ENCODE results near the gene BBS9.

The BBS9 gene

GRCh38 chr7:33619264-33619663 lies 489.9 kb downstream of the BBS9 start:
- H3K27me3 ChIP-seq (ENCODE audit: control insufficient read depth, insufficient read depth, low read length, poor library complexity, severe bottlenecking), result no peaks in the 10 kb centered on the region
- no peaks in the 10 kb centered on the region for H3K4me1 ChIP-seq (ENCODE audit: control insufficient read depth, insufficient read depth, low read length)
- no peaks in the 10 kb centered on the region for H3K9me3 ChIP-seq (ENCODE audit: control insufficient read depth, low read length)
- no peak overlapping the region for H3K27ac ChIP-seq (ENCODE audit: insufficient read depth, low read depth, low read length, poor library complexity, severe bottlenecking)
- no peak overlapping the region for H3K4me3 ChIP-seq (ENCODE audit: insufficient read depth, low read depth, low read length)
- 78 to 96% methylated on average over 1 of the region's 2 CpGs for WGBS, 2 experiments
- H3K36me3 ChIP-seq (ENCODE audit: control insufficient read depth, insufficient read depth, low read length), result no peaks in the 10 kb centered on the region

GRCh38 chr7:33623267-33623666 lies 493.9 kb downstream of the BBS9 start:
- Histone ChIP-seq H3K36me3 (ENCODE audit: control insufficient read depth, insufficient read depth, low read length) (no peaks in the 10 kb centered on the region), H3K4me3 (ENCODE audit: insufficient read depth, low read depth, low read length) (no peak overlapping the region), H3K27ac (ENCODE audit: insufficient read depth, low read depth, low read length, poor library complexity, severe bottlenecking) (no peak overlapping the region), H3K4me1 (ENCODE audit: control insufficient read depth, insufficient read depth, low read length) (no peaks in the 10 kb centered on the region), H3K27me3 (ENCODE audit: control insufficient read depth, insufficient read depth, low read length, poor library complexity, severe bottlenecking) (no peaks in the 10 kb centered on the region), H3K9me3 (ENCODE audit: control insufficient read depth, low read length) (no peaks in the 10 kb centered on the region)
- WGBS, 2 experiments, result 92% methylated on average over 1 of the region's 1 CpG; no CpG with 5 or more reads in 1 of the 2 experiments

DNA sequence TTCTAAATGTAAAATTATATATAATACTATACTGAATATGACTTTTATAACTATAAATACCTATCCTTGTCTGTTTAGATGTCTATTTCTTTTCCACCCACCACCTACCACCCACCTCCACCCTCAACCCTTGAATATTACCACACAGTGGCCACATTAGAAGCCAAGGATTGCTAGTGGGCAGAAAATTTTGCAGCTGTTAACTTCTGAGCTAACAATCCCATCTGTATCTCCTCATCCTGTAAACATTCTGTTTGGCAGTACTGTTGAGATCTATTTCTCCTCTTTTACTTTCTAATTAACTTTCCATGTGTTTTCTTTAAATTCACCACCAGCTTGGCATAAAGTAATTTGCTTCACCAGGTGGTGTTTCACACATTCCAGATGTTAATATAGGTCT lies 494.9 kb downstream of the BBS9 start:
- H3K4me3 ChIP-seq (ENCODE audit: insufficient read depth, low read depth, low read length), result no peak overlapping the region
- no peaks in the 10 kb centered on the region for H3K36me3 ChIP-seq (ENCODE audit: control insufficient read depth, insufficient read depth, low read length)
- H3K4me1 ChIP-seq (ENCODE audit: control insufficient read depth, insufficient read depth, low read length), result no peaks in the 10 kb centered on the region
- H3K27ac ChIP-seq (ENCODE audit: insufficient read depth, low read depth, low read length, poor library complexity, severe bottlenecking), result no peak overlapping the region
- H3K27me3 ChIP-seq (ENCODE audit: control insufficient read depth, insufficient read depth, low read length, poor library complexity, severe bottlenecking), result no peaks in the 10 kb centered on the region
- no peaks in the 10 kb centered on the region for H3K9me3 ChIP-seq (ENCODE audit: control insufficient read depth, low read length)

GRCh38 chr7:33626869-33627268 lies 497.5 kb downstream of the BBS9 start:
- Histone ChIP-seq H3K9me3 (ENCODE audit: control insufficient read depth, low read length) (no peaks in the 10 kb centered on the region), H3K4me1 (ENCODE audit: control insufficient read depth, insufficient read depth, low read length) (peaks cover 3% of the 10 kb centered on the region), H3K36me3 (ENCODE audit: control insufficient read depth, insufficient read depth, low read length) (no peaks in the 10 kb centered on the region), H3K27me3 (ENCODE audit: control insufficient read depth, insufficient read depth, low read length, poor library complexity, severe bottlenecking) (no peaks in the 10 kb centered on the region), H3K4me3 (ENCODE audit: insufficient read depth, low read depth, low read length) (no peak overlapping the region), H3K27ac (ENCODE audit: insufficient read depth, low read depth, low read length, poor library complexity, severe bottlenecking) (no peak overlapping the region)
- WGBS, 2 experiments, result 94% methylated on average over 2 of the region's 2 CpGs

DNA sequence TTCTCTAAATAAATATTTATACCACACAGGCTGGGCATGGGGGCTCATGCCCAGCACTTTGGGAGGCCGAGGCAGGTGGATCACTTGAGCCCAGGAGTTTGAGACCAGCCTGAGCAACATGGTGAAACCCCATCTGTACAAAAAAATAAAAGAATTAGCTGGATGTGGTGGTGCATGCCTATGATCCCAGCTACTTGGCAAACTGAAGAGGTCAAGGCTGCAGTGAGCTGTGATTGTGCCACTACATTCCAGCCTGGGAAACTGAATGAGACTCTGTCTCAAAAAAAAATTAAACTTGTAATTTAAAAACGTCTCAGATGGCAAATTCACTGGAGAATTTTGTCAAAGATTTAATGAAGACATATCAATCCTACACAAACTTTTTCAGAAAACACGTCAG lies 498.4 kb downstream of the BBS9 start:
- H3K36me3 ChIP-seq (ENCODE audit: control insufficient read depth, insufficient read depth, low read length), result no peaks in the 10 kb centered on the region
- H3K27me3 ChIP-seq (ENCODE audit: control insufficient read depth, insufficient read depth, low read length, poor library complexity, severe bottlenecking), result no peaks in the 10 kb centered on the region
- no peak overlapping the region for H3K4me3 ChIP-seq (ENCODE audit: insufficient read depth, low read depth, low read length)
- WGBS, 2 experiments, result 88 to 93% methylated on average over 3 of the region's 3 CpGs
- no peak overlapping the region for H3K27ac ChIP-seq (ENCODE audit: insufficient read depth, low read depth, low read length, poor library complexity, severe bottlenecking)
- H3K4me1 ChIP-seq (ENCODE audit: control insufficient read depth, insufficient read depth, low read length), result peaks cover 3% of the 10 kb centered on the region
- H3K9me3 ChIP-seq (ENCODE audit: control insufficient read depth, low read length), result no peaks in the 10 kb centered on the region

DNA sequence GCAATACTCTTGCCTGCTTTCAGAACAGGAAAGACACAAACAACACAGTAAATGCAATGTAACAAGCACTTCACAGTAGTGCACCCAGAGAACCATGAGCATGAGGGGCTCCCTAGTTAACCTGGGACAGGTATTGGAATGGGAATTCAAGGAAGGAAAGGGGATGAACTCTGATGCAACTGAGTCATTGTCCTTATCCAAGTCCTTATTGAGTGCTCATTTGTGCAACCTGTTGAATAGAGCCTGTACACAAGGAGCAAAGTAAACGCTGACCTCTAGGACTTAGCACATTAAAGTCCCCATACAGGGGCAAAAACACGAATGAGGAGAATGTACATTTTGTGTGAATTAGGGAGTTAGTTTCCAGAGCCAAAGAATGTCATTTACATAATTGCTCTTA lies 499.5 kb downstream of the BBS9 start:
- 85 to 91% methylated on average over 2 of the region's 2 CpGs for WGBS, 2 experiments
- no peak overlapping the region for H3K27ac ChIP-seq (ENCODE audit: insufficient read depth, low read depth, low read length, poor library complexity, severe bottlenecking)
- peaks cover 3% of the 10 kb centered on the region for H3K4me1 ChIP-seq (ENCODE audit: control insufficient read depth, insufficient read depth, low read length)
- H3K27me3 ChIP-seq (ENCODE audit: control insufficient read depth, insufficient read depth, low read length, poor library complexity, severe bottlenecking), result no peaks in the 10 kb centered on the region
- no peaks in the 10 kb centered on the region for H3K36me3 ChIP-seq (ENCODE audit: control insufficient read depth, insufficient read depth, low read length)
- no peak overlapping the region for H3K4me3 ChIP-seq (ENCODE audit: insufficient read depth, low read depth, low read length)
- H3K9me3 ChIP-seq (ENCODE audit: control insufficient read depth, low read length), result no peaks in the 10 kb centered on the region

DNA sequence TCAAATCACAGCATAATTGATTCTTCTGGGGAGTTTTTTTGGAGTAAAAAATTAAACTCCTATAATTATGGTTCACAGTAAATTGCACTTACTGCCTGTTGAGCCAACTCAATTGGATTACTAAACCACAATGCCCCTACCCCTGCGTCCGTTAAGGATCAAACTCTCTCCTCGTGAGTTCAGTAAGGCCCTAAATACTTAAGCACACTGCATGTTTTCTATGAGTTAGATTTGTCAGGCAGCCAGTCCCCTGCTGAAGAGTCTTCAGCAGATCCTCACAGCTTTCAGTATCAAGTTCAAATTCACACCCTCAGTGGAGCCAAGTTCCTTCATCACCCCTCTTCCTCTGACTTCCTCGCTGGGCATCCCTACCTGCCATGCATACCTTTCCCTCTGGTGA lies 501.0 kb downstream of the BBS9 start:
- WGBS, 2 experiments, result 64 to 82% methylated on average over 4 of the region's 4 CpGs
- H3K27ac ChIP-seq (ENCODE audit: insufficient read depth, low read depth, low read length, poor library complexity, severe bottlenecking), result no peak overlapping the region
- H3K4me3 ChIP-seq (ENCODE audit: insufficient read depth, low read depth, low read length), result no peak overlapping the region
- no peaks in the 10 kb centered on the region for H3K27me3 ChIP-seq (ENCODE audit: control insufficient read depth, insufficient read depth, low read length, poor library complexity, severe bottlenecking)
- H3K36me3 ChIP-seq (ENCODE audit: control insufficient read depth, insufficient read depth, low read length), result no peaks in the 10 kb centered on the region
- no peaks in the 10 kb centered on the region for H3K9me3 ChIP-seq (ENCODE audit: control insufficient read depth, low read length)
- peaks cover 3% of the 10 kb centered on the region for H3K4me1 ChIP-seq (ENCODE audit: control insufficient read depth, insufficient read depth, low read length)

DNA sequence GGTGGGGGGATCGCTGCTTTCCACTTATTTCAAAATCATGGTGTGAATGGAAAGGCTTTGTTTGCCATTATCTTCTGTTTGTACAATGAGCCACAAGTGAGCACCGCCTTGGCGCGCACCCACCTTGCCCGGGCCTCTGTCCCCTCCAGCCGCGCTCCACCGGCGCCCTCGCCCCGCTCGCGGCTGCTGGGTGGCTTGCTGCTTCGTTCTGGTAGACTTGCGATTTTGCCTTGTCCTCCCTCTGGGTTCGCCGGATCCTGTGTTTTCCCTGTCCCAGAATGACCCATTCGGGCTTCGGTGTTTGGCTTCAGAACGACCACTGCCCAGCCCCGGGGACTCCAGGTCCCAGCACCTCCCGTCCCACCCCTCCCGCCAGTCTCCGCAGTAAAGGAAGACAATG lies 503.0 kb downstream of the BBS9 start:
- no peaks in the 10 kb centered on the region for H3K9me3 ChIP-seq (ENCODE audit: control insufficient read depth, low read length)
- 94 to 96% methylated on average over 24 of the region's 24 CpGs for WGBS, 2 experiments
- H3K36me3 ChIP-seq (ENCODE audit: control insufficient read depth, insufficient read depth, low read length), result no peaks in the 10 kb centered on the region
- peaks cover 3% of the 10 kb centered on the region for H3K4me1 ChIP-seq (ENCODE audit: control insufficient read depth, insufficient read depth, low read length)
- H3K27me3 ChIP-seq (ENCODE audit: control insufficient read depth, insufficient read depth, low read length, poor library complexity, severe bottlenecking), result no peaks in the 10 kb centered on the region
- H3K4me3 ChIP-seq (ENCODE audit: insufficient read depth, low read depth, low read length), result no peak overlapping the region
- H3K27ac ChIP-seq (ENCODE audit: insufficient read depth, low read depth, low read length, poor library complexity, severe bottlenecking), result no peak overlapping the region

DNA sequence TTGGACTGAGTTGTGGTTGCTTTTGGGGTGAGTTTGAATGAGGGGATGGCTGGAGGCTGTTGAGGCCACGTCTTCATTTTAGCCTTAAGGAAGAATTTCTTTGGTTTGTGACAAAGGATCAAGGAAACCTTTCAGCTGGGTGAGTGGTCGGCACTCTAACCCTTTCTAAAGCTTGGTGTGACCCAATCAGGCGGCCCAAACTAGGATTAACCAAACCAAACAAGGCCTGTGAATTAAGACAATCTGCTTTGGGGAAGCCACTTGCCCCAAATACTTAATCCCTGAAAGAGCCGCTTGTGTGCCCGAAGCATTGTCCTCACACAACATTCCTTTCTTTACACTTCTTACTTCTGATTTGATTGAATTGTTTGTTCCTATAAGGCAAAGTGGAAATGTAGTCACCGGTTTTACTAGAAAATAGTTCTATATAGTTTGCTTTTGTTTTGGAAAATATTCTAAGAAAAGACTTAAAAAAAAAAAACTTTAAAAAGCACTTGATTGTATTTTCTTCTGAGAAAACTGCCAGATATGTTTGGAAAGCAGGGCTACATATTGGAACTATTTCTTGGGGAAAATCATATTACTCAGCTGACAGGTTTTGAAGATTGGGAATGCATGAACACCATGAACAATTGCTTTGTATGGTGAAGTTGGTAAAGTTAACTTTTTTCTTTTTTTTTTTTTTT lies 503.6 kb downstream of the BBS9 start:
- Histone ChIP-seq H3K36me3 (ENCODE audit: control insufficient read depth, insufficient read depth, low read length) (no peaks in the 10 kb centered on the region), H3K27ac (ENCODE audit: insufficient read depth, low read depth, low read length, poor library complexity, severe bottlenecking) (no peak overlapping the region), H3K27me3 (ENCODE audit: control insufficient read depth, insufficient read depth, low read length, poor library complexity, severe bottlenecking) (no peaks in the 10 kb centered on the region), H3K4me3 (ENCODE audit: insufficient read depth, low read depth, low read length) (no peak overlapping the region), H3K4me1 (ENCODE audit: control insufficient read depth, insufficient read depth, low read length) (peaks cover 3% of the 10 kb centered on the region), H3K9me3 (ENCODE audit: control insufficient read depth, low read length) (no peaks in the 10 kb centered on the region)
- WGBS, 2 experiments, result 66 to 67% methylated on average over 5 to 6 of the region's 6 CpGs

- no peak overlapping the region for H3K27ac ChIP-seq (ENCODE audit: insufficient read depth, low read depth, low read length, poor library complexity, severe bottlenecking)
- no peaks in the 10 kb centered on the region for H3K27me3 ChIP-seq (ENCODE audit: control insufficient read depth, insufficient read depth, low read length, poor library complexity, severe bottlenecking)
- H3K4me3 ChIP-seq (ENCODE audit: insufficient read depth, low read depth, low read length), result no peak overlapping the region
- H3K9me3 ChIP-seq (ENCODE audit: control insufficient read depth, low read length), result no peaks in the 10 kb centered on the region
- no peaks in the 10 kb centered on the region for H3K36me3 ChIP-seq (ENCODE audit: control insufficient read depth, insufficient read depth, low read length)
- 74 to 77% methylated on average over 7 of the region's 7 CpGs for WGBS, 2 experiments
- peaks cover 10% of the 10 kb centered on the region for H3K4me1 ChIP-seq (ENCODE audit: control insufficient read depth, insufficient read depth, low read length)
These were observed 505.2 kb downstream of the BBS9 start for GRCh38 chr7:33634606-33635005.

DNA sequence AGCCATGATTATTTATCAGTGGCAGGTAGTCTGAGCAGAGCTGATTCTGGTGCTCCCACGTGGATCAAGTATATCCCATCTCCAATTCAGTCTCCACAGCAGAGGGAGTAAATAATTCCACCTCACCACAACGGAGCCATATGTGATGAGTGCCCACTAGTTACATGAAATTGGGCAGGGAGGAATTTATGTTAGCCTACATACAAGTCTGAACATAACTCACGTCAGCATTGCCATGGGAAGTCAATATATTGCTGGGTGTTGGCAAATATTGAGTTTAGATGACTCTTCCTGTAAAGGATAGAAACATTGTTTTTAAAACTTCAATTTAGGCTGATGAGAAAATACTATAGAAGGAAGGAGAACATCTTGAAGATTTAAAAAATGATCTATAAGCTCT lies 507.0 kb downstream of the BBS9 start:
- no peak overlapping the region for H3K4me3 ChIP-seq (ENCODE audit: insufficient read depth, low read depth, low read length)
- no peaks in the 10 kb centered on the region for H3K9me3 ChIP-seq (ENCODE audit: control insufficient read depth, low read length)
- H3K27me3 ChIP-seq (ENCODE audit: control insufficient read depth, insufficient read depth, low read length, poor library complexity, severe bottlenecking), result no peaks in the 10 kb centered on the region
- no peak overlapping the region for H3K27ac ChIP-seq (ENCODE audit: insufficient read depth, low read depth, low read length, poor library complexity, severe bottlenecking)
- peaks cover 6% of the 10 kb centered on the region for H3K4me1 ChIP-seq (ENCODE audit: control insufficient read depth, insufficient read depth, low read length)
- no peaks in the 10 kb centered on the region for H3K36me3 ChIP-seq (ENCODE audit: control insufficient read depth, insufficient read depth, low read length)
- 90 to 91% methylated on average over 3 of the region's 3 CpGs for WGBS, 2 experiments

All from ectodermal cell (in vitro differentiated cells).